Retinal pigment epithelial cell (primary cell): ENCODE measurements around the gene ATP6AP1.
A peak's percentile ranks its signal among the peaks of the same experiment; 100 is the strongest.

Experiments used
- DNase-seq: peaks from one replicate; pipeline ENCODE4 v3.0.0-alpha.2; 2010; ENCODE audit warnings: low read depth
- H3K4me3 ChIP-seq: 2 replicates; pipeline ENCODE4 v1.5.1; 2011; ENCODE audit warnings: mild to moderate bottlenecking, low read length, control low read depth, moderate library complexity
- CTCF ChIP-seq: conservative IDR thresholded peaks from 2 replicates; pipeline ENCODE4 v1.5.1; 2011; ENCODE audit warnings: low read depth, low read length, control low read depth, inconsistent platforms

The ATP6AP1 gene

GRCh38 chrX:154445776-154446175 lies 17.3 kb downstream of the ATP6AP1 start:
- no peak for DNase-seq
- TF ChIP-seq CTCF, result no peak
- H3K4me3 ChIP-seq, result no peak overlapping the region

GRCh38 chrX:154446430-154446829 lies 18.0 kb downstream of the ATP6AP1 start:
- H3K4me3 ChIP-seq, result no peak overlapping the region
- no peak for TF ChIP-seq CTCF
- DNase-seq, result no peak

GRCh38 chrX:154448484-154448883 lies 20.0 kb downstream of the ATP6AP1 start:
- TF ChIP-seq CTCF, result no peak
- no peak overlapping the region for H3K4me3 ChIP-seq
- no peak for DNase-seq

- no peak overlapping the region for H3K4me3 ChIP-seq
- DNase-seq, result no peak
These were observed 21.1 kb downstream of the ATP6AP1 start for GRCh38 chrX:154449618-154450017.

GRCh38 chrX:154450312-154450711 lies 21.8 kb downstream of the ATP6AP1 start:
- TF ChIP-seq CTCF, result no peak
- H3K4me3 ChIP-seq, result no peak overlapping the region
- DNase-seq, result no peak

More at GRCh38 chrX:154449618-154450017, 21.1 kb downstream of the ATP6AP1 start:
- TF ChIP-seq CTCF, result no peak

- no peak overlapping the region for H3K4me3 ChIP-seq
- no peak for DNase-seq
- TF ChIP-seq CTCF, result no peak
These were observed 24.3 kb downstream of the ATP6AP1 start for GRCh38 chrX:154452823-154453222.

- no peak for TF ChIP-seq CTCF
- H3K4me3 ChIP-seq, result peak overlapping the region; percentile 44
- DNase-seq, result no peak
These were observed 29.1 kb downstream of the ATP6AP1 start for GRCh38 chrX:154457491-154458115.
